GM19239 (cell line): ENCODE results near the gene ALS2CL.

ENCODE experiments used
- DNase-seq: peaks from one replicate; pipeline ENCODE4 v3.0.0; 2011; ENCODE audit warnings: low spot score; ENCODE audit not compliant: insufficient read length
- FAIRE-seq: peaks from 2 replicates; lab custom pipeline; 2011; peaks lifted over from hg19 to GRCh38; lab: Jason Lieb, UNC

ALS2CL gene

DNA sequence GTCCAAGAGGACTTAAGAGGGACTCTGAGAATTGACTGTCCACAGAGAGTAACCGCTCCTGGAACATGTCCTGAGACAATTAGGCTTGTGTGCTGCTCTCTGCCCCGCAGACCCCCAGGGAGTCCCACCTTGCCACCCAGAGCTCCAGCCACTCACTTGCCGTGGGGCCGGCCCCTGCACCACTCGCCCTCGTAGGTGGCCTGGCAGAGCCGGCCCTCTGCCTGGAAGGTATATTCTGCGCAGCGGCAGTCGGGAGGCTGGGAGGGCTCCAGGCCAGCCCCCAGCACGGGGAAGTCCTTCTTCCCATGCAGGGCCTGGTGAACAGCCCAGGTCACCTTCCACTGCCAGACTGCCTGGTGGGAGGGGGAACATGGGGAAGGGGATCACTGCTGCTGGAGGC, 10.5 kb downstream of the ALS2CL start:
- FAIRE-seq (no peak), DNase-seq (no peak)

DNA sequence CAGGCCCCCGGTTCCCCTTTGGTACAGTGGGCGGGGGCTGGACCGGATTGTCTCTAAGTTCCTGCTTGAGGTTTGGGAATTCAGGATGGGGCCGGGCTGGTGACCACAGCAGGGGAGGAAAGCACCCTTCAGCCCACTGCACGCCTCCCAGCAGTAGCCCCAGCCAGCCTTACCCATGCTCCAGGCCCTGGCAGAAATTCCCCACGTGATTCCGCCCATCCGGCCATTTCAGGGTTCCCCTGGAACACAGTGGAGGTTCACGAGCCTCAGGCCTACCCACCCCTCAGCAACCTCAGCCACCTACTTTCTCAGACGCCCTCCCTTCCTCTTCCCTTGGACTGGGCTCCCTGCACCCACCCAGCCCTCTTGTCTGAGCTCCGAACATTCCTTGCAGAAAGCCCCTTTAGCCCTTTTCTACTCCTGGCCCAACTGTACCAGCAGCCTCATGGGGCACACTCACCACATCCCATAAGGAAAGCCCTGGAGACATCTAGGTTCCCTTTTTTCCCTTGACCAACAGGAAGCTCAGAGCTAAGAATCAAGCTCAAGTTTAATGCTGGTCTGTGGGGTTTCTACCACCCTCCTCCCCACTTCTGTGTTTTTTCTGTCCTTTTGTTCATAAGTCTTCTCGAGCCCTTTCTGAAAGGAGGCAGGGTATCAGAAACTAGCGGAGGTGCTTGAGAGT, 11.5 kb downstream of the ALS2CL start:
- DNase-seq = no peak
- FAIRE-seq = no peak

DNA sequence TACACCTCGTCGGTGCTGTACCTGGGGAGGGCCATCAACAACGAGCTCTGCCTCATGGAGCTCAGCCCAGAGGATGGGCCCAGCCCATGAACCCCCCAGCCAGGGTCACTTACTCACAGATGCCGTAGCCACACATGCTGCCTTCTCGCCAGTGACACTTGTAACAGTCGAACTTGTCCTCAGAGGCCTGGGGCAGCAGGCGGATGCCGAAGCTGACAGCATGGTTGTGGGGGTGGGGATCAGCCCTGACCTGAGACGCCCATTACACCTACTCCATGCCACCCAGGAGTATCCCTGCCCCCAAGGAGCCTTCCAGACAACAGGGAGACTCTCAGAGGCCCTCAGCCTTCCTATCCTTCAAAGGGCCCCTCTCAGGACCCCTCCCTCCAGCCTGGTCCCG, 12.1 kb downstream of the ALS2CL start:
- no peak for DNase-seq
- no peak for FAIRE-seq

DNA sequence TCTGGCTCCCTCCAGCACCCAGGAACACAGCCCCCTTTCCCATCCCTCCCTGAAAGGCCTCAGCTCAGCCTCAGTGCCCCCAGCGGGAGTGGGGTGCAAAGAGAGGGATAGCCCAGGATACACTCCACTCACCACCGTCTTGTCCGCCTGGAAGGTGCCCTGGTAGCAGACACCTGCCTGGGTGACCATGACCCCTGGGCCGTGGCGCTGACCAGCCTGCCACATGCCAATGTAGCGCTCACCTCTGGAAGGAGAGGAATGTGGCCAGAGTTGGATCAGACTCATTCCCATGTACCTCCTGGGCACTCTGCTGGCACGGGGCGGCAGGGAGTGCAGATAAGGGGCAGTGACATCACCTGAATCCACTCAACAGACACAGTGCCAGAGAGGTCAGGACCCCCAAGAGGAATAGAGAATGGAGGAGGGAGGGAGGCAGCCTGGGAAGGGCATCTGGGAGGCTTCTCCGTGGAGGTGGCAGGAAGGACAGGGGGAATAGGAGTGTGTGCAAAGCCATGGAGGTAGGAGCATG, 13.1 kb downstream of the ALS2CL start:
- DNase-seq (no peak), FAIRE-seq (no peak)

DNA sequence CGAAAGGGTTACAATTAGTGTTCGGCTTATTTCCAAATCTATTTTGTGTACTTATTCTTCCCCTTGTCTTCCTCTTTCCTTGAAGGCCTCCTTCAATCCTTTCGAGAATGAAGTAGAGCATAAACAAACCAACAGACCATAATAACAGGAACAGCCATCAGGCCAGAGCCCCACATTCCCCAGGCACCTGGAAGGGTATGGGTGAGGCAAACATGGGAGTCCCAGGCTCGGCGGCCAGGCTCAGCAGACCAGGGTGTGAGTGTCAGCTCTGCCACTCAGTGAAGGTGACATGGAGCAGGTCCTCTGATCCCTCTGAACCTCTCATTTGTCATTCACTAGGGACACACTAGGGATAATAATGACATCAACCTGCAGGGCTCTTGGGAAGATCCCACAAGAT, 13.8 kb downstream of the ALS2CL start:
- FAIRE-seq (no peak), DNase-seq (no peak)

DNA sequence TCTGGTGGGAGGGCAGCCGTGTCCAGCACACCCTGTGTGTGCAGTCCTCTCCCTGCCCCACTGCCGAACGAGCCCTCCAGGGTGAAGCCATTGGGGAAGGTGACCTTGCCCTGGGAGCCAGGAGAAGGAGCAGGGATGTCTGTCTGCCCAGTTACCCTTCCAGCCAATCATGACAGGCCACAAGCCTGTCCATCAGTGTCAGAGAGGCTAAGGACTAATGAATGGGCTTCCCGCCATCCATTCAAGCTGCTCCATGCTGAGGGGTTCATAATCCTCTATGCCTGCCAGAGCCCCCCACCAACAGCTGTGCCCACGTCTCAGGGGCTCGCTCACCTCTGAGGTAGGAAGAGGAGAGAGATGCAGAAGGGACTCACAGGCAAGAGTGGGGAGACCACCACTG, 15.2 kb downstream of the ALS2CL start:
- FAIRE-seq (no peak), DNase-seq (no peak)

DNA sequence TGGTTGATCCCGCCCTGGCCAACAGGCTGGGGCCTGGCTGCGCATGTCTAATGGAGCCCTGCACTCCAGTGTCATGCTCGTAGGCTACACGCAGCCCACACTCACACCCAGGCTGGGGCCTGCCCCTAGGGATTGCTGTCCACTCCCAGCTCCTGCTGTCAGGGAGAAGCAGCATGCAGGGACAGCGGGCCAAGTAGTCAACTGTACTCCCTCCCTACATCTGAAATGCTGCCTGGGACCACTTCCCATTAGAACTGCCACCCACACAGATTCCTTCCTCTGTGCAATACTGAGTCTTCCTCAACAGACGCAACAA, 16.1 kb downstream of the ALS2CL start:
- DNase-seq (no peak), FAIRE-seq (no peak)

DNA sequence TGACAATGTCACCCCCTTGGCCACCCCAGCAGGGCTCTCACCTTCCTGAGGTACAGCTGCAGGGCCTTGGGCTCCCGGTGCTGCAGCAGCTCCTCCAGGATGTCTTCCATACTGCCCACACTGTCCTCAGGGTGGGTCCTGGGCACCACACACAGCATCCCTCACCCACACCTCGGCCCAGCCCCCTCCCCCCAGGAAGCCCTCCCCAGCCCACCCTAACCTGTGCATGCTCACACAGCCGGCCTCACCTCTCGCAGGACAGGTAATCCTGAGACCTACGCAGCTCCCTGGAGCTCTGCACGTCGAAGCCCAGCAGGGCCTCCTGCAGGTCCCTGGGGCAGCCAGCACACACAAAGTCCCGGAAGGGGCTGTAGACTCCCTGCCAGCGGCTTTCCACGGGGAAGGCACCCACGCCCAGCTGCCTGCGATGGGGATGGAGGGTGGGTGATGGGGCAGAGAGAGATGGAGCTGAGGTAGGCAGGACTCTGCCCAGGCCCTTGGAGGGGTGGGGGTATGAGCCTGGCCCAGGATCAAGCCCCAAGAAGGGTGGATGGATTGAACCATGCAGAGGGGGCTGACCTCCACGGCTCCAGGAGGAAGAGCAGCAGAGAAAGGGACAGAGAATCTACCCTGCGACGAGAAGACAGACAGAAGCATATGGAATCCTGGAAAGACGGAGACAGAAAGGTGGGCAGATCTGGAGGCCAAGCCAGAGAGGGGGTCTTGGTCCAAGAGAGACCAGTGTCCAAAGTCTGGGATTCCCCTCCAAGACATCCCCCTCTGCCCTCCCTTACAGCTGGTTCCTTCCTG, 16.7 kb downstream of the ALS2CL start:
- no peak for DNase-seq
- FAIRE-seq = no peak

DNA sequence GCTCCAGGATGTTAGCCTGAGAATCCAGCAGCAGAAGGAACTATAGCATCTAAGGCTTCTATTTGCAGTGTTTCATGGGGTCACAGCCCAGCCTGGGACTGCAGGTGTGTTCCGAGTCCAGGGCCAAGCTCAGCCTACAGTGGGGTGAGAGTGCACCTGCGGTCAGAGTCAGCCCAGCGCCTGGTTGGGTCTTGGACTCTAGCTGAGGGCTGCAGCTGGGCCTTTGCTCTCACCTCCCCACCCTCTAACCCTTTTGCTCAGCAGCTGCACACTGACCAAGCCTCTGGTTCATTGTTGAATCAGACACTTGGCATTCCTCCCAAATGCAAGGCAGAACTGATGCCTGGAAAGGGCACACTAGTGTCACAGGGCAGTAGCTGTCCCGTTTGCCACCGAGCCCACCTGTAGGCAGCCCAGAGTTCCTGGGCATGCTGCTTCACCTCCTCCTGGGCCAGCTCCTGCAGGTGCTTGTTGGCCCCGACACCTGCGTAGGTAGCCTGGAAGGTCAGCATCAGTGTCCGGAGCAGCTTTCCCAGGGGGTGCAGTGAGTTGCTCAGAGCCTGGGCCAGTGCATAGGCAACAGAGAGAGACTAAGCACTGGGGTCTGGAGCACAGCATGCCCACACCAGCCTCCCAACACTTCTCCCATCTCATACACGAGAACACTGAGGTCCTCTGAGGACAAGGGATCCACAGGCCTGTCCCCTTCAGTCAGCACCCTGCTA, 17.5 kb downstream of the ALS2CL start:
- FAIRE-seq = no peak
- no peak for DNase-seq

DNA sequence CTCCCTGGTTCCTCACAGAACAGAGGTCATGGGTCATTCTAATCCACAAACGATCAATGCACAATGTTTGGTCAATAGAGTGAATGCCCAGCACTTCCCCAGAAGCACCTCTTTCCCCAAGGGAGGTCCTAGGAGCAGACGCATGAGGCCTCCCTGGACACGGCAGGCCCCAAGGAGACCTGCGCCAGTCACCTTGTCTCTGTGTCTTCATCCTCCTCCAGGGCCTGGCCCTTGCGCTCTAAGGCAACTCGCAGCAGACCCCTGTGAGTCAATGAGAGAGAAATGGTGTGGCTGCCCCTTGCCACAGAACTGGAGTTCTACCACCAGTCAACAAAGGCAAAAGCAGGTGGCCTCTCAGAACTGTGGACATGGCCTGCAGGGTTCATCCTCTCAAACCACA, 18.1 kb downstream of the ALS2CL start:
- DNase-seq = no peak
- no peak for FAIRE-seq

DNA sequence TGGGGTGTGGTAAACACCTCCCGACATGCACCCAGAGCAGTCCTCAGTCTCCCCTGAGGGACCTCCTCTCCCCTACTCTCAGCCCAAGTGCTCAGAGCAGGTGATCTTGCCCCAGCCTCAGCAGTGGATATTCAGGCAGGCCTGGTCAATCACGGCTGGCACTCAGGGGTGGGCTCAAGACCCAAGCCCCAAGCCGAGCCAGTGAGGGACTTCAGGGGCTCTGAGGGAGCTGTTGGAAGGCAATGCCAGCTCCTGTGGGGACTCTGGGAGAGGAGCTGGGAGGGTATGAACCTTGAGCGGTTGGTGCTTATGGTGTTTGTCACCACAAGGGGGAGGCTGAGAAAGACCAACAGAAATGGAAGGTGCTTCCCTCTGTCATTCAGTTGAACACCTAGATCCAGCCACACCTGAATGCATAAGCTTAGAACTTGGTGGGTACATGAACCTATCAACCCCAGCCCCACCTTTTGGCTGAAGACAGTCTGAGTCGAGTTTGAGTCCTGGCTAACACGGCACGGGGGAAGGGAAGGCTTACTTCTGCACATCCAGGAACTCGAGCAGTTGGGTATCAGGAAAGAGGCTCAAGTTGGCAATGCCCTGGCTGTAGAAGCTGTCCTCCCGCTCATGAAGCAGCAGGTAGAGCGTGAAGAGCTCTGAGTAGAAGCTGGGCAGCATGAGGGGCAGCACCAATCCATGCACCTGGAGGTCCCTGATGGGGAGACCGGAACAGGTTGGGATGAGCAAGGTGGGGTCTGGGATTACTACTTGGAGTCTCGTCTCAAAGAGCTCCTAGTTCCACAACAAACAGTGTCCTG, 19.2 kb downstream of the ALS2CL start:
- no peak for FAIRE-seq
- DNase-seq = no peak

DNA sequence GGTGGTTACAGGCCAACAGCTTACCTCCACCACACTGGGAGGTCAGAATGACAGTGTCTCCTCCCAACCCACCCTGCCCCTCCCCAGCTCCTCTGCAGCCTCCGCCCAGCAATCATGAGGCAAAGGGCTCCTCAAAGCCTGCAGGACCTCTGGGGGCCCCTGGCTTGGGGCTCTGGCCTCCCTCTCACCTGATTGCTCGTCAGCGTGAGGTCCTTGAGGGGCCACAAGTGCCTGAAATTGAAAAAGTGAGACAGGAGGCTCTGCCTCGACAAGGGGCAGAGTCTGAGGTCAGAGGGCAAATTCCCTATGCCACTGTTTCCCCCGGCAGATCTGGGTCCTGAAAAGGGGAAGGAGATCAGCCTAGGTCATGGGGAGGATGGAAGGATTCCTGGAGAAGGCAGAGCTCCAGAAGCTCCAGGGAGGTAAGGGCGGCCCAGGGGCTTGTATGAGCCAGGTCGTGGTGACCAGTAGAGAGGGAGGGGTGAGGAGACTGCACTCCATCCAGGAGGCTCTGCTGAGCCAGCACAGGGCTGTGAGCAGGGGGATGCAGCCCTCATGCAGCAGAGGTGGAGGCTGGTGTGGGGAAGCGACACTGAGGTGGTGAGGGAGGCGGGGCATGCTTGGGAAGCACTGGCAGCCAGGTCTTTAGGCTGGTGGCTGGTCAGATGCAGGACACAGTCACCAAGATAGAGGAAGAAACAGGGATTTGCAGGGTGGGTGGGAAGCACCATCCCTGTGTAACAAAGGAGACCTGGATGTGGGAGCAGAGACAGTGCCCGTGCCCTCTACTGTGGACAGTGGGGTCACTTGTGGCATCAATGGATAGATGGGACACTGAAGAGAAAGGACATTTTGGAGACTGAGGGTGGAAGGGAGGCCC, 20.1 kb downstream of the ALS2CL start:
- no peak for DNase-seq
- FAIRE-seq = no peak

DNA sequence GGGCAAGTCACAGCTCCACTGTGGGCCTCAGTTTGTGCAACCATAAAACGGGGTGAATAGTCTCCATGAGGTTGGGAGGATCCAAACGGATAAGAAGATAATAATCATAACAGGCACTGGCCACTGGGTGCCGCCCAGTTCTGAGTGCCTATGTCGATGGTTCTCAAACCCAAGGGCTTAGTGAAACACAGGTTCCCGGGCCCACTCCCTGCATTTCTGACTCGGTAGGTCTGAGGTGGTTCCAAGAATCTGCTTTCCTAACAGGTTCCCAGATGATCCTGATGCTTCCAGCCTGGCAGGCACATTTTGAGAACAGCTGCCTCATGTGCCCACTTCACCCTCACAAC, 21.2 kb downstream of the ALS2CL start:
- DNase-seq = no peak
- FAIRE-seq = no peak

DNA sequence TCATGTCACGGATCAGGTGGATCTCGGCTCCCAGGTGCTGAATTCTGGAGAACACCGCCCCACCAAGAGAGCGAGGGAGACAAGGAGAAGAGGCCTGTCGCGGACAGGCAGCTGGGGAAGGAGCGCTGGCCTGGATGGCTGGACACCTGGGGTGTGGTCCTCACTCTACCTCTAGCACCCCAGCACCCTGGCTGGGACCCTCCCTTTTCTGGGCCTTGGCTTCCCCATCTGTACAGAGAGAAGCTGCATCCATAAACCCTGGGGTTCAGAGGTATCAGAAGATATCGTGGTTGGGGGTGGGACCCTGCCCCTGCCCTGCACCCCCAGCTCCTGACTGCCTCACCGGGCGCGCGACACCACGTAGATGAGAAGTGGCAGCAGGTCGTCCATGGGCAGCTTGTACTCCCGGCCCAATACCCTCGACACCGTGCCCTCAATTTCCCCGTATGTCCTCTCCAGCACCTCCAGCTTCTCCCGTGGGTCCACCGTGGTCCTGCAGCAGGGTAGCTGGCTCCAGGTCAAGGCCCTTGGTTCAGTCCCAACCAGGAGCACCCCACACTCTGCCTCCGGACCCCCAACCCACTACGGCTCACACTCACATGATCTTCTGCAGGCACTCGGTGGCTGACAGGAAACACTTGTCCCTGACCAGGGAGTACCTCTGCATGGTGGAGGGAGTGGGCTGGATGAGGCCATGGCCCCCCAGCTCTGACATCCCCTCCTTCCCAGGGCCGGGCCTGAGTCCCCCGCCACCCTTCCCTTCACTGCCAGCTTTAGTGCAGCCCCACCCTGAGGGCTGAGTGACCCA, 21.7 kb downstream of the ALS2CL start:
- no peak for FAIRE-seq

DNA sequence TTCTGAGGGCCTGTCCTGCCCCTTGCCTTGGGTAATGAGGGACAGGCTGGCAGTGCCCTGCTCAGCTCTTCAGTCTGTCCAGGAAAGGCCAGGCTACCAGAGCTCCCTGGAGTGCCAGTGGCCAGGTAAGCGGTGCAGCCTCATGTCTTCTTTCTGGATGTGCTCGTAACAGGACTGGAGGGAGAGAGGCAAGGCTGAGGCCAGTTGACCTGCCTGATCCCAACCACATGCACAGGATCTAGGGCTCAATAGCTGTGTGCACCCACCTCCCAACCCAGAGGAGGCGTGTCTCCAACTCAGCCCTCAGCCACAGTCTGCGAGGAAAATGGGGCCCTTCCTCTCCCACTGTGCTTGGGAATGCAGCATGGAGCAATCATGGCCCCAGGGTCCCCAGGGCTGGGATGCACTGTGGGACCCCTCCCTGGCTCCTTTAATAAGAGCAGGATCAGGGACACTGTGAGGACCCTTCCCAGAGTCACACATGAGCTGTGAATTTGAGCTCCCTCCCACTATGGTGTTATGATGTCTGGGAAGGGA, 22.5 kb downstream of the ALS2CL start:
- DNase-seq = no peak
- FAIRE-seq = no peak

More for the DNA sequence above, 21.7 kb downstream of the ALS2CL start:
- no peak for DNase-seq

DNA sequence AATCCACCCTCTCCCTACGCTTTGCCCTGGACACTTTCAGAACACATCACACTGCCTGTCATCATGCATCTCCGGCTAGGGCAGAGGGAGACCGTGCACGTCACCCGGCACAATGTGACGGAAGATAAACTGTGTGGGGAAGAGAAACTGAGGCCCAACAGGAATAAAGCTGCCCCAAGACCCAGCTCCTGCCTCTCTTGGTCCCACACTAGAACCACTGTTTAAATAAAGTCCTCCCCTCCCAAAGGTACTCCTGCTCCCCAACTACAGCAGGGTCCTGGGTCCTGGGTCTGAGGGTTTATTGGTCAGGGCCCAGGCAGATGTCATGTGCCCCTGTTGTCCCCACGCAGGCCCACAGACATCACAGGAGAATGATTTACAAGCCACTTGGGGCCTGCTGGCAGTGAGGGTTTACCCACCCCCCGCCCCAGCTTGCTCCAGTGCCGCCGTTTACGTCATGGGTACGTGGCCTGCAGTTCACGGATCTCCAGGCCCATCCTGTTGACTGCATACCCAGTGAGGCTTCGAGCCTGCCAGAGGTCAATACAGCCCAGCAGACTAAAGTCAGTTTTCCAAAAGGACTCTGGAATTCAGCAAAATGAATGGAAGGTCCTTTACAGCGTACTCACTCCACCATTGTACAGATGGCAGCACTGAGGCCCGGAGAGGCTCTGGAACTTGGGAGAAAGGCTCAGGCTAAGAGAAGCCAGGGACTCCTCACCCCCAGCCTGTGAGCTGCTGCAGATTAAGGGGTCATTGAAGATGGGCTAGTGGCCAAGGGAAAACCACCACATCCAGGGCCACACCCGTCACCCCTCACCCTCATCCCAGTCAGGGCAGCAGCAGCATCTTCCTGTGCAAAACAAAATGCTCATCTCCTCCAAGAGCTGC, 23.2 kb downstream of the ALS2CL start:
- FAIRE-seq (no peak), DNase-seq (no peak)

DNA sequence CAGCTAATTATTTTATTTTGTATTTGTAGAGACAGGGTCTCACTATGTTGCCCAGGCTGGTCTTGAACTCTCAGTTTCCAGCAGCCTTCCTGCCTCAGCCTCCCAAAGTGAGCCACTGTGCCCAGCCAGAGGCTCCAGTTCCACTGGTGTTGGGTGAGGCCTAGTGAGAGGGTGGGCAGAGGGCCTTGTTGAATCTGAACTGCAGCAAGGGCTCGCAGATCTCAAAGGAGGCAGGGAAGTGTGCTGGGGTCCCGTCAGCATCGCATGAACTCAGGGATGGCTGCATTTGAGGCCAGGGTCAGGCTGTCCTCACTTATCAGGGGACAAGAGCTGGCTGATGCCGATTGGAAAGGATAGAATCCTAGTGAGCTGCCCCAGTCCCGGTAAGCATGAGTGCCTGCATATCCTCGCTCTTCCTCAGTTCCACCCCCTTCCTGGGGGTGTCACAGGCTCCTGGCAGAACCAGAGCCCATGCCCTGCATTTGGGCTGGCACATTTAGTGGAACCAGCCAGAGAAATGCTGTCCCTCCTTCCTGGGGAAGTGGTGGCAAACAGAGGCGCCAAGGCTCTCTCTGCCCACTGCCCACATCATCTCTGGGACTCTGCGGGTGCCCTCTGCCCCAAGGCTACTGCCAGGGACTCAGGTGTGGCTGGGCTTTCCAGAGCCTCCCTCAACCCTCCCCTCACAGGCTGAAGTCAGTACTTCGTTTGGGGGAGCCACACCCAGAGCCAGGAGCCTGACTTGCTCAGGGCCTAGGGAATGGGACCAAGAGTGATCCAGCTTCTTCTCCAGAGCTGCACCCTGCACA, 24.1 kb downstream of the ALS2CL start:
- DNase-seq (no peak), FAIRE-seq (no peak)
